ENCODE results near the gene OCIAD2. TPM values are rescaled to one million over a fixed set of nuclear protein-coding genes. Genes with fewer than 3 reads are reported as not detected.

Gene OCIAD2
- total and polyA plus RNA-seq, 8 donors, result 37.2 to 109 (median 94.9) TPM

GRCh38 chr4:48943387-48943786, 36.8 kb upstream of the OCIAD2 start:
- no peaks in the 10 kb centered on the region for H3K4me1 ChIP-seq
- no peaks in the 10 kb centered on the region for H3K27me3 ChIP-seq
- no peak for TF ChIP-seq CTCF (IDR thresholded peaks at IDR 0.05)
- ATAC-seq (no peak), DNase-seq (no peak)
- no peak overlapping the region for H3K4me3 ChIP-seq
- no peaks in the 10 kb centered on the region for H3K36me3 ChIP-seq
- H3K9me3 ChIP-seq, result peaks cover 0 to 1% of the 10 kb centered on the region in 2 donors
- H3K27ac ChIP-seq, result no peak overlapping the region
- intact Hi-C loops (cut with DNase I), result no loop called here

- ATAC-seq (peak; percentile 71), DNase-seq (no peak)
- H3K4me1 ChIP-seq, result no peaks in the 10 kb centered on the region
- H3K4me3 ChIP-seq, result no peak overlapping the region
- no peak overlapping the region for H3K27ac ChIP-seq
- intact Hi-C loops (cut with DNase I), result no loop called here
- no peak for TF ChIP-seq CTCF (IDR thresholded peaks at IDR 0.05)
- H3K36me3 ChIP-seq, result no peaks in the 10 kb centered on the region
- H3K27me3 ChIP-seq, result no peaks in the 10 kb centered on the region
- H3K9me3 ChIP-seq, result peaks cover 0 to 5% of the 10 kb centered on the region in 2 donors
Measured at GRCh38 chr4:48939785-48940184, 33.2 kb upstream of the OCIAD2 start.

- H3K27me3 ChIP-seq, result no peaks in the 10 kb centered on the region
- H3K4me3 ChIP-seq, result no peak overlapping the region
- H3K4me1 ChIP-seq, result no peaks in the 10 kb centered on the region
- no peaks in the 10 kb centered on the region for H3K36me3 ChIP-seq
- DNase-seq, result no peak
- peaks cover 0 to 5% of the 10 kb centered on the region in 2 donors for H3K9me3 ChIP-seq
- TF ChIP-seq CTCF (IDR thresholded peaks at IDR 0.05), result no peak
- intact Hi-C loops (cut with DNase I), result no loop called here
- no peak overlapping the region for H3K27ac ChIP-seq
- ATAC-seq, result no peak
Measured at GRCh38 chr4:48938831-48939230, 32.3 kb upstream of the OCIAD2 start.

GRCh38 chr4:48937033-48937432, 30.5 kb upstream of the OCIAD2 start:
- Histone ChIP-seq H3K4me3 (no peak overlapping the region), H3K4me1 (no peaks in the 10 kb centered on the region), H3K36me3 (no peaks in the 10 kb centered on the region), H3K9me3 (peaks cover 0 to 5% of the 10 kb centered on the region in 2 donors), H3K27ac (no peak overlapping the region), H3K27me3 (no peaks in the 10 kb centered on the region)
- intact Hi-C loops (cut with DNase I), result no loop called here
- ATAC-seq (no peak), DNase-seq (no peak)
- TF ChIP-seq CTCF (IDR thresholded peaks at IDR 0.05), result no peak

GRCh38 chr4:48931459-48931858, 24.9 kb upstream of the OCIAD2 start:
- no peaks in the 10 kb centered on the region for H3K36me3 ChIP-seq
- no peak overlapping the region for H3K27ac ChIP-seq
- TF ChIP-seq CTCF (IDR thresholded peaks at IDR 0.05), result no peak
- H3K27me3 ChIP-seq, result no peaks in the 10 kb centered on the region
- intact Hi-C loops (cut with DNase I), result no loop called here
- H3K9me3 ChIP-seq, result no peaks in the 10 kb centered on the region
- no peaks in the 10 kb centered on the region for H3K4me1 ChIP-seq
- no peak for ATAC-seq
- no peak for DNase-seq
- no peak overlapping the region for H3K4me3 ChIP-seq
